ENCODE measurements around the gene PRDM16. TPM values are rescaled to one million over a fixed set of nuclear protein-coding genes. Genes with fewer than 3 reads are reported as not detected.

The PRDM16 gene
- total and polyA plus RNA-seq, 2 of the 4 experiments (the other 2 are of a cell fraction): 0.02 TPM; not detected in 1

GRCh38 chr1:3275471-3276340 lies 206.7 kb downstream of the PRDM16 start:
- H3K27ac ChIP-seq (ENCODE audit: insufficient read depth, low read length): no peak overlapping the region
- TF ChIP-seq ELK1 (IDR thresholded peaks at IDR 0.05; ENCODE audit: borderline replicate concordance, low read depth, low read length) (no peak), MAFK (IDR thresholded peaks at IDR 0.05; ENCODE audit: low read depth, low read length) (no peak), CEBPB (IDR thresholded peaks at IDR 0.05; ENCODE audit: low read depth, low read length) (no peak), BHLHE40 (IDR thresholded peaks at IDR 0.05; ENCODE audit: low read depth, low read length) (no peak), CHD1 (IDR thresholded peaks at IDR 0.05; ENCODE audit: low read depth, low read length) (no peak), NFE2L2 (IDR thresholded peaks at IDR 0.05; ENCODE audit: low read depth, low read length) (no peak), MXI1 (IDR thresholded peaks at IDR 0.05; ENCODE audit: borderline replicate concordance, low read depth, low read length) (no peak), CTCF (conservative IDR thresholded peaks at IDR 0.05; ENCODE audit: low read depth, low read length) (no peak), POLR2A (IDR thresholded peaks at IDR 0.05; ENCODE audit: low read depth, low read length) (no peak), RFX5 (IDR thresholded peaks at IDR 0.05; ENCODE audit: low read depth, low read length) (no peak), FOS (IDR thresholded peaks at IDR 0.05; ENCODE audit: low read depth, low read length) (no peak), SMC3 (IDR thresholded peaks at IDR 0.05; ENCODE audit: low read depth, low read length) (no peak), RCOR1 (IDR thresholded peaks at IDR 0.05; ENCODE audit: insufficient replicate concordance, low read length) (no peak), USF2 (IDR thresholded peaks at IDR 0.05; ENCODE audit: low read depth, low read length) (no peak), RAD21 (IDR thresholded peaks at IDR 0.05; ENCODE audit: low read length) (no peak)

More at GRCh38 chr1:3275471-3276340, 206.7 kb downstream of the PRDM16 start:
- Histone ChIP-seq H3K9me1 (ENCODE audit: insufficient read depth, low read length) (no peaks in the 10 kb centered on the region), H3K14ac (replicated peaks; ENCODE audit: low read depth, low read length) (no peak overlapping the region), H2AK5ac (ENCODE audit: low read depth, low read length) (no peak overlapping the region), H3K56ac (ENCODE audit: extremely low read depth, insufficient read depth, low read length) (no peak overlapping the region), H2AFZ (replicated peaks; ENCODE audit: low read length, poor library complexity) (peak overlapping the region; percentile 43), H4K5ac (ENCODE audit: low read depth, low read length) (no peak overlapping the region), H3K4ac (ENCODE audit: low read depth, low read length) (no peak overlapping the region), H2BK5ac (ENCODE audit: low read depth, low read length, poor library complexity, severe bottlenecking) (no peak overlapping the region), H2BK120ac (ENCODE audit: low read depth, low read length) (no peak overlapping the region), H3K4me2 (ENCODE audit: low read depth, low read length) (no peak overlapping the region), H4K8ac (ENCODE audit: low read depth in 2 of 2, low read length in 2 of 2) (no peak overlapping the region), H3K9ac (ENCODE audit: low read depth, low read length) (no peak overlapping the region), H3K27me3 (ENCODE audit: control insufficient read depth, insufficient read depth, low read length) (no peaks in the 10 kb centered on the region; the same call in 1 of the 2 replicates), H4K20me1 (ENCODE audit: insufficient read depth, low read length) (no peaks in the 10 kb centered on the region), H3K23ac (ENCODE audit: low read depth, low read length) (no peak overlapping the region), H3K4me1 (ENCODE audit: control insufficient read depth, insufficient read depth, low read length) (no peaks in the 10 kb centered on the region), H3K18ac (ENCODE audit: low read depth, low read length) (no peak overlapping the region), H4K91ac (ENCODE audit: insufficient read depth, low read depth, low read length) (no peak overlapping the region), H3K9me3 (ENCODE audit: control insufficient read depth, insufficient read depth, low read length) (no peaks in the 10 kb centered on the region), H2AK9ac (replicated peaks; ENCODE audit: low read depth, low read length, poor library complexity) (no peak overlapping the region), H3K4me3 (ENCODE audit: insufficient read depth, low read depth, low read length) (no peak overlapping the region), H2BK20ac (ENCODE audit: low read depth, low read length) (no peak overlapping the region), H3K36me3 (ENCODE audit: control insufficient read depth, insufficient read depth, low read length) (no peaks in the 10 kb centered on the region), H3K79me1 (ENCODE audit: low read depth in 1 of 2, low read length in 2 of 2) (no peaks in the 10 kb centered on the region), H2BK15ac (ENCODE audit: low read depth, low read length) (no peak overlapping the region)
- ATAC-seq (ENCODE audit: low read depth) (no peak), DNase-seq (peak; percentile 1)
- WGBS, 2 experiments (ENCODE audit: extremely low coverage in 2 of 2, insufficient read length in 1 of 2): 73% methylated on average over 7 of the region's 37 CpGs; no CpG with 5 or more reads in 1 of the 2 experiments
- no TSS peak for BruUV-seq (replicated peaks)
- intact Hi-C loops (cut with micrococcal nuclease): no loop called here
- in situ Hi-C loops (cut with MboI; ENCODE audit: low sequenced_read_pairs): no loop called here
- POLR2A ChIA-PET (ENCODE audit: unreplicated experiment): no interaction called here
- dilution Hi-C loops (cut with HindIII; ENCODE audit: low sequenced_read_pairs, unreplicated experiment): no loop called here
- CTCF ChIA-PET: no interaction called here
